CD4-positive, alpha-beta T cell treated with Interferon alpha-2 for 1 hour (primary cell): ENCODE data around the gene DIDO1.
"Not testable (repeated sequence)": the region's sequence is repeated elsewhere in the genome, so short reads cannot be mapped to it uniquely, and the experiment has no call there.

Source experiments
- DNase-seq, 2 donors: peaks; one replicate each; pipeline ENCODE4 v3.0.0-alpha.2; 2020 to 2022

The DIDO1 gene

DNA sequence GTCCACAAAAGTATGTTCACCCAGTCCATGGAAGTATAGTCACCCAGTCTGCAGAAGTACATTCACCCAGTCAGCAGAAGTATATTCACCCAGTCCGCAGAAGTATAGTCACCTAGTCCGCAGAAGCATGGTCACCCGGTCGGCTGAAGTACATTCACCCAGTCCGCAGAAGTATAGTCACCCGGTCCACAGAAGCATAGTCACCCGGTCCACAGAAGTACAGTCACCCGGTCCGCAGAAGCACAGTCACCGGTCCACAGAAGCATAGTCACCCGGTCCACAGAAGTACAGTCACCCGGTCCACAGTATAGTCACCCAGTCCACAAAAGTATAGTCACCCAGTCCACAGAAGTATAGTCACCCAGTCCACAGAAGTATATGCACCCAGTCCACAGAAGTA lies 73.5 kb downstream of the DIDO1 start:
- no peak for DNase-seq

DNA sequence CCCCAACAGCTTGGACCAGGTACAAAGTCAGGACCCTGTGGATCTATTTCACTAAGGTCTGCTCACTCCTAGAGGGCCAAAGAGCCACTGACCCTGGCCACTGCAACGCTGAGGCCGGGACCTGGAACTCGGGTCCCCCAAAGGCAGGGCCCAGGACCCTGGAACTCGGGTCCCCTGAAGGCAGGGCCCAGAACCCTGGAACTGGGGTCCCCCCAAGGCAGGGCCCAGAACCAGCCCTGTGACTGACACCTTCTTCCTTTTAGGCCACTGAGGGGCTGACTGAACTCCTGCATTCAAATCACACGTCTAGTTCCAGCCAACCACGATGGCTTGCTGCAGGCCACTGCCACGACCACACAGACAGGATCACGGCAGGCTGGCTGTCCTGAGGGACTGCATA lies 74.1 kb downstream of the DIDO1 start:
- DNase-seq, result no peak

DNA sequence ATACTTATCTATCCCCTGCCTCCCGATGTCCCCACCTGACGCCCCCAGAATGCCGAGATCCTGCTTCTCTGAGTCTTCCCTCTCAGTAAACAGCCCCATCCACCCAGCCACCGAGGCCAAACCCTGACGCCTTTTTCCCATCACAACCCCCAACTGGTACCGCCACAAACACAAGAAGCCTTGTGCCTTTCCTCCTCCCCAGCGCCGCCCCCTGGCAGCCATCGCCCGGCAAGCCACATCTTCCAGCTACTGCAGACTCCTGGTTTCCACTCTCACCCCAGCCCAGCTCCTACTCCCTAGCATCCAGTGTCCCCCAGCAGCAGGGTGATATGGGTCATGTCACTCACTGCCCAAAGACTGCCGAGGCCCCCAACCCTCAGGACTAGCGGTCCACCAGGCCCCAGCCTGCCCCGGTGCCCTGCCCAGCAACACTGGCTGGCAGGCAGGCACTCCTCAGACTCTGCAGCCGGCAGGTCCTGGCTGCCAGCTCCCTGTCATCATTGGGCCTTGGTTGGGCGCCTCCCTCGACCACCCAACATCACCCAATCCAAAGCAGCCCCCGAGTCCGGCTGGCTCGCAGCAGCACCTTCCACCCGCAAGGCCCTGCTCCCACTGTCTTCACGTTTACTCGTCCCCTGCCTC lies 75.9 kb downstream of the DIDO1 start:
- DNase-seq, result no peak

DNA sequence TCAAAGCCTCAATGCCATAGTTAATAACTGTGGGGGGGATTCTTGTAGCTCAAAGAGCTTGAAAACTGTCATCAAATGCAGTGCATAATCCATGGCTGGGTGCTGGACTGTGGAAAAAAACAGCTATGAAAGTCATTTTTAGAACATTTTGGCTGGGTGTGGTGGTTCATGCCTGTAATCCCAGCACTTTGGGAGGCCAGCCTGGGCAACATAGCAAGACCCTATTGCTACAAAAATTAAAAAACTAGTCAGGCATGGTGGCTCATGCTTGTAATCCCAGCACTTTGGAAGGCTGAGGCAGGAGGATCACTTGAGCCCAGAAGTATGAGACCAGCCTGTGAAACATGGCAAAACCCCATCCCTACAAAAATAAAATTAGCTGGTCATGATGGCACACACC lies 76.9 kb downstream of the DIDO1 start:
- no peak for DNase-seq

DNA sequence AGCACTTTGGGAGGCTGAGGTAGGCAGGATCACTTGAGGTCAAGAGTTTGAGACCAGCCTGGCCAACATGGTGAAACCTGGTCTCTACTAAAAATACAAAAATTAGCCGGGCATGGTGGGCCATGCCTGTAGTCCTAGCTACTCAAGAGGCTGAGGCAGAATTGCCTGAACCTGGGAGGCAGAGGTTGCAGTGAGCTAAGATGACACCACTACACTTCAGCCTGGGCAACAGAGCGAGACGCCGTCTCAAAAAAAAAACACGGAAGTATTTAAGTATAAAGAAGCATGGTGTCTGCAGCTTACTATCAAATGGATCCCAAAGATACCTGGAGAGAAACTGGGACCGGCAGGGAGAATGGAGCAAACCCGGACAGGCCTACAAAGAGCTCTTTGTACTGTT lies 77.4 kb downstream of the DIDO1 start:
- DNase-seq, result not testable (repeated sequence)

DNA sequence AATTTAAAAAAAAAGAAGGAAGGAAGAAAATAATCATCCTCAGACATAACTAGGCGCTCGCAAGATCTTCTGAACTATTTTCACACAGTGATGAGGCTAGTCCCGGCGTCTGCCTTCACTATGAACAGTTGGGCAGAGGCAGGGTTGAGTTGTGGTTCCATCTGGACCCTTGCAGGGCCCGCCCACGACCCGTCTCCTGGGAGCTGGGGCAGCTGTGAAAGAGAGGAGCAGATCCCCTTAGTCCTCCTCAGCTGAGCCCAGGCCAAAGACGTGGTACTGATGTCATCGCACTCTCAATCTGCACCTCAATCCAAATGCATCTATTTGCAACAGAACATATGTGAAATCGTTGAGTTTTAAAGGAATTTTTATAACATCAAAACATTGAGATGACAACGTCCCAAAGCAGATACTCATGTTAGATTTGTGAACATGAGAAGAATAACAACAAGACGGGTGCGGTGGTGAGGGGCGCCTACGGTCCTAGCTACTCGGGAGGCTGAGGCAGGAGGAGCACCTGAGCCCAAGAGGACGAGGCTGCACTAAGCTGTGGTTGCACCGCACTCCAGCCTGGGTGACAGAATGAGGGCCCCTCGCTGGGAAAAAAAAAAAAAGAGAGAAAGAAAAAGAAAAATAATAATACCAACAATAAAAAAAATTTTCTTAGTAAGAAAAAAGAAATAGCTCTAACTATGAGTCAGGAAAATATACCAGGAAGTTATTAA lies 80.0 kb downstream of the DIDO1 start:
- no peak for DNase-seq

DNA sequence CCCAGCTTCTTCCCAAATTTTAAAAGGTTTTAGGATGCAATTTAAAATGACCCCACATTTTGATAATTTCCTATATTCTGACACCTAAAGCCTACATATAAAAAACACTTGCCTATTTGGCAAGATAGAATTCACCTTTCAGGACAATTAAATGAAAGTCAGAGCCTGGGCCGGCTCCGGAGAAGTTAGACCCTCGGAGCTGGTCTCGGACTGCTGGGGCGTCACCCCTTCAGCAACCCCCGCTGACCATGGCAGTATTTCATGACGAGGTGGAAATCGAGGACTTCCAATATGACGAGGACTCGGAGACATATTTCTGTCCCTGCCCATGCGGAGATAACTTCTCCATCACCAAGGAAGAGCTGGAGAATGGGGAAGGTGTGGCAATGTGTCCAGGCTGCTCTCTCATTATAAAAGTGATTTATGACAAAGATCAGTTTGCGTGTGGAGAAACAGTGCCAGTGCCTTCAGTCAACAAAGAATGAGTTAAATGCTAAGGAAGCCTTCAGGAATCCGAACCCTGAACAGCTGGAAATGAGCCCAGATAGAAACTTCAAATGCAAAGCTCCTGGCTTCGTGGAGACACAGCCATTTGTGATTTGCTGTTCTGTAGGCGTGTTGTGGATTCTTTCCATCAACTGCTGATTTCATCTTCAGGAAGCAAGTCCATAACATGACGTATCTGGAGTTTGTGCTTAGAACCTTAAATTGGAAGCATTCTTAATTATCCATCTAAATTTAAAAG lies 80.7 kb downstream of the DIDO1 start:
- DNase-seq, result no peak

DNA sequence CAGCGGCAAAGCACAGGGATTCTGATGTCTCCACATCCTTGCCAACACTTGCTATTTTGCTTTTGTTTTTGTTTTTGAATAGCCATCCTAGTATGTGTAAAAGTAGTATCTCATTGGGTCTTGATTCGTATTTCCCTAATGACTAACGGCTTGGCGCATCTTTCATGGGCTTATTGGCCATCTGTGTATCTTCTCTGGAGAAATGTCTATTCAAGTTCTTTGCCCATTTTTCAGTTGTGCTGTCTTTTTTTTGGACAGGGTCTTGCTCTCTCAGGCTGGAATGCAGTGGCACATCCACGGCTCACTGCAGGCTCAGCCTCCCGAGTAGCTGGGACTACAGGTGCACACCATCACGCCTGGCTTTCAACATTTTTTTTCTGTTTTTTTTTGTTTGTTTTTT lies 82.1 kb downstream of the DIDO1 start:
- no peak for DNase-seq

DNA sequence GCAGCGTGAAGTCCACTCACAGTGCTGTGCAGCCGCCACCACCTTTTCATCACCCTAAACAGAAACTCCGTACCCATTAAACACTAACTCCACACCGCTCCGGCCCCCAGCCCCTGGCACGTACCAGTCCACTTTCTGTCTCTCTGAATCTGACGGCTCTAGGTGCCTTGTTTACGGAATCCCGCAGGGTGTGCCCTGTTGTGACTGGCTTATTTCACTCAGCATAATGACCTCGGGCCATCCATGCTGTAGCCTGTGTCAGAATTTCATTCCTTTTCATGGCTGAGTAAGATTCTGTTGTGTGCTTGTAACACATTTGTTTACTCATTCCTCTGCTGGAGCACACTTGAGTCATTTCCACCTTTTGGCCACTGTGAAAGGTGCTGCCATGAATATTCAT lies 82.6 kb downstream of the DIDO1 start:
- no peak for DNase-seq

DNA sequence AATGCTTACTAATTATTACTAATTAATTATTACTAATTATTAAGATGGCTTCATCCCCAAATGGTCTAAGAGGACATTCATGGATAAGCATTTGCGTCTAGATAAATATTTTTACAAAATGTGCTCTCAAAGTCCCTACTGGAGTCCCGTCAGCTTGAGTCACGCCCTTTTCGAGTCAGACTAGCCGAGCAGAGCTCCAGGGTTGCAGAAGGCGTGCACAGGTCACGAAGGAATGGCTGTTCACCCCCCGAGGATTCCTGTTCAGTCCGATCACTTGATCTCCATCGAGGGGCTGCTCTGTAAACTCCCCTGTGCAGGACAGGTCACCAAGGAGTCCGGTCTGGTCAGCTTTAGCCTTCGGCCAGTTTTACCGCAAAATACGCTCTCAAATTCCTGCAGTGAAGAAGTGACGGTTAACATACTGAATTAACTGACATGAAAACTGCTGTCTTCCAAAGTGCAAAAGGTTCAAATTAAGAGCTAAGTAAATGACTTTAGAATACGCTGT lies 84.5 kb downstream of the DIDO1 start:
- DNase-seq, result no peak

DNA sequence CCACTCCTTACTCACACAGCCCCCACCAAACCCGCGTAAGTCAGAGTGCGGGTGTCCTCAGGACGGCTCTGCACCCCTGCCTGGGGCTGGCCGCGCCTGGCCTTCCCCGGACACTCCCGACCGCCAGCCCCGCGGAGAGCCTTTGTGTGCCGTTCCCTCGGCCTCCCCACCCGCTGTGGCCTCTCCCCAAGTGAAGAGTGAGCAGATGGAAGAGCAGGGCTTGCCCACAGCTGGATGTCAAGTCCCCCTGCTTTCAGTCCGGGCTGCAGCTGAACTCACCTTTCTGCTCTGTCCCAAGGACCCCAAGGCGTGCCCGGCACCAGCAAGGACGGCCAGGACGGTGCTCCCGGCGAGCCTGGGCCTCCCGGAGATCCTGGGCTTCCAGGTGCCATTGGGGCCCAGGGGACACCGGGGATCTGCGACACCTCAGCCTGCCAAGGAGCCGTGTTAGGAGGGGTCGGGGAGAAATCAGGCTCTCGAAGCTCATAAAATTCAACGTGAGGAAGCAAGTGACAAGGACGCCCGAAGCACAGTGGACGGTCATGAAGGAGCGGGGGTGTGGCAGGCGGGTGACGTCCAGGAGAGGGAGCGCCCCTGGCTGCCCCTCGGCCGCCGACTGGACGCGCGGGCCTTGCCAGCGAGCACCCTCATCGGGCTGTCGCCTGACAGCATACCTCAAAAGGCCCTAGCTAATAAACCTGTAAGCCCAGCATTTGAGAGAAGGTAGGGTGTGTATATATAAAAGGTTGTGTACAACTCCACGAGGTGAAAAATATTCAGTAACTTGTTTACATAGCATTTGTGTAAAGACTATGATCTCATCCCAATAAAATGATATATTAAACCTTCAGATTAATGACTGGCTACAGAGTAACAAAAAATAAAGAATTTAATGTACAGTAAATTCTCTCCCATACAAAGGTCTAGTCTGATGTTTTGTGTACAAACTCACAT lies 85.8 kb downstream of the DIDO1 start:
- DNase-seq, result no peak

DNA sequence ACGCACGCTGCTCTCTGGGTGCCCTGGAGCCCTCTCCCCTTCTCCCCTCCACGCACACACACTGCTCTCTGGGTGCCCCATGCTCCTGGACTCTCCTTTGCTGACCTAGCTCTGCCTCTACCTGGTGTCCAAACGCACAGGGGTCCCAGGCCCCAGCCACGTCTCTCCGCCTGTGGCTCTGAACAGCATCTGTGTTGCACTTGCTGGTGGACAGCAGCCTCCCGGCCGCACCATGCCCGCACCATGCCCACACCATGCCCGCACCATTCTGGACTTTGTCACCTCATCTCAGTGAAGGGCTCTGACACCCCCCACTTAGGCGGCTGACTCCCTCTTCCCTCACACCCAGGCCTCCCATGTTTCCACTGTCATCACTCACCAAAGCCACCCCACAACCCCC lies 86.5 kb downstream of the DIDO1 start:
- DNase-seq, result no peak

DNA sequence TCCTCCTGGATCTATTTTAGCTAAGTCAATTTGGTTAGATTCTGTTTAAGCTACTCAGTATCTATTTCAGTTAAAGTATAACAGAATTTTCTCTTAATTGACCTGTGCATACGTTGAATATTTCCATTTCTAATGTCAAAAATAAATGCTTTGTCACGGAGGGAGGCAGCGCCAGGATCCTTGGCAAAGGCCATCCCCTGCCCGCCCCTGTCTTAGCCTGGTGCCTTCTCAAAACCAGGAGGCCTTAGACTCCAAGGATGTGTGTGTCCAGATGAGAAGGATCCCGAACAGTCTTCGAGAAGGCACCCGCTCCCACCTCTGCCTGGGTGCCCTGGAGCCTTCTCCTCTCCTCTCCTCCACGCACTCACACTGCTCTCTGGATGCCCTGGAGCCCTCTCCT lies 87.0 kb downstream of the DIDO1 start:
- no peak for DNase-seq

DNA sequence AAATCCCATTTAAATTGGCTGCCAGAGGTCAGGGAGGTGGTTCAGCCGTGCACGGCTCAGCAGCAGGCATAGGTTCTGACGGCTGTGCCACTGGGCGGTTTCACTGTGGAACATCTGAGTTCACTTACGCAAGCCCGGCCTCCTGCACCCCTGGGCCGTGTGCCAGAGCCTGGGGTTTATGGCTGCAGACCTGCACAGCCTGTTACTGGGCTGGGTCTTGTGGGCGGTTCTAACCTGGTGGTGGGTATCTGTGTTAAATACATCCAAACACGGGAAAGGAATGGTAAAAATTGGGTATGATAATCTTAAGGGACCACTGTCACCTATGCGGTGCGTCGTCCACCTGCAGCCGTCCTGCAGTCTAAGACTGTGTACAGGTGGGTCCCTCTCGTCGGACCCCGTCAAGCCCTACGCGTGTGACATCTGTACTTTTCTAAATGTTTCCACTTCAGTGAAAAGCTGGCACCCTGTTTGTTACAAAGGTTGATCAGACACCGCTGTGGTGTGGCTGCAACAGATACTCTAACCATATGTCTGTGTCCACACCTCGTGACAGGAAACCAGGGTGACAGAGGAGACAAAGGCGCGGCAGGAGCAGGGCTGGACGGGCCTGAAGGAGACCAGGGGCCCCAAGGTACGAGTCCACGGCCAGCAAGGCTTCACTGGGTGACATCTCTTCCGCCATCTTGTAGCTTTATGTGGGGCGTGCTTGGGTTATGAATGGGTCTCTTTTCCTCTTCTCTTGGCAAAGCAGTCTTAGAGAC lies 88.0 kb downstream of the DIDO1 start:
- DNase-seq, result peak in 1 of 2 donors; percentile 22

DNA sequence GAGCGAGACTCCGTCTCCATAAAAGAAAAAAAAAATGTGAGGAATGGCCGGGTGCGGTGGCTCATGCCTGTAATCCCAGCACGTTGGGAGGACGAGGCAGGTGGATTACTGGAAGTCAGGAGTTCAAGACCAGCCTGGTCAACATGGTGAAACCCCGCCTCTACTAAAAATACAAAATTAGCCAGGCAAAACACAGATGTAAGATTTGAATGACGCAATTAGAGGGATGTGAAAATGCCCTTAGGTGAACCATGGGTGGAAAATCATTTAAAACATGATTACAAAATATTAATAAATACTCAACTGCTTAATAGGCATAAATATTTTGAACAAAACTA lies 88.5 kb downstream of the DIDO1 start:
- DNase-seq, result no peak

DNA sequence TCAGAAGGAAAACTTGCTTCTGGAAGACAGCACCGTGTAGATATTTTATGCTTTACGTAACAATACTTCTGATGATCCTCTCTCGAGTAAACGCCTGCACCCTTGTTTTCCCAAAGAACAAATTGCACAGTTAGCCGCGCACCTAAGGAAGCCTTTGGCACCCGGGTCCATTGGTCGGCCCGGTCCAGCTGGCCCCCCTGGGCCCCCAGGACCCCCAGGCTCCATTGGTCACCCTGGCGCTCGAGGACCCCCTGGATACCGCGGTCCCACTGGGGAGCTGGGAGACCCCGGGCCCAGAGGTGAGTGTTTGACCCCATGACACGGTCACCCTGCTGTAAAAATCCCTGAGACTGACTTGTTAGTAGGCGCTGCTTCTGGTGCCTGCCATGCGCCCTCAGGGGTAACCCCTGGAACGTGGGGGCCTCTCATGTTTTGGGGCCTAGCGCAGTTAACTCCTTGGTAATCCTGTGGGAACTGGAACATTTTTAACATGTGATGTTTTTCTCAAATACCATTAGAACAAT lies 89.3 kb downstream of the DIDO1 start:
- DNase-seq, result no peak

DNA sequence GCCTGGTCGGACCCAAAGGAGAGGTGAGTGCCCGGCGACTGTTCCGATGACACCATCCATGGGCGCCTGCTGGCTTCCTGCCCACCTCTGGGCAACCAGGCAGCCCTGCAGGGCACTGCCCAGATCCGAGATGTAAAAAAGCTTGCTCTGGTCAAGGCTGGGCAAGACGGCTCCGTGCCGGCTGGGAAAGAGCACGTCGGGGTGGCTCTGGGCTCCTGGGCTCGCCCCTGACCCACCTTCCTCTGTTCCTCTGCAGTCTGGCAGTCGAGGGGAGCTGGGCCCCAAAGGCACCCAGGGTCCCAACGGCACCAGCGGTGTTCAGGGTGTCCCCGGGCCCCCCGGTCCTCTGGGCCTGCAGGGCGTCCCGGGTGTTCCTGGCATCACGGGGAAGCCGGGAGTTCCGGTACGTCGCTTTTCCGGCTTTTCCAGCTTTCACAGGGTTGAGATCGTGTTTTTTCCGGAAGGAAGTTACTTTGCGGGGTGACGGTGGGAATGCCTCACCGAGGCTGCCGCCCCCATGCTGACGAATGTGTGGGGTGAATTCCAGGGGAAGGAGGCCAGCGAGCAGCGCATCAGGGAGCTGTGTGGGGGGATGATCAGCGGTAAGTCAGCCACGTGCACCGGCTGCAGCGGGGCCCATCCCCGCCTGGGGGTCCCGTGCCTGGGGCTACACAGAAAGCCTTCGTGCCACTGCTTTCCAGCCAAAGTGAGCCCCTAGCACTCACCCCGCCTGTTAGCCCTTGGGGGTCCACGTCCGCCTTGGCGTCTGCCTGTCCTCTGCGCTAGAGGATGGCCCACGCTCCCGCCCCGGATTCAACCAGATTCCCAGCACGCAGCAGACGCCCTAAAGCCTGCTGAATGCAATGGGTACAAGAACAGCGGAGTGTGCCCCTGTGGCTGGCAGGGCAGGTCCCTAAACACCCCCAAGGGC lies 90.1 kb downstream of the DIDO1 start:
- DNase-seq, result no peak

DNA sequence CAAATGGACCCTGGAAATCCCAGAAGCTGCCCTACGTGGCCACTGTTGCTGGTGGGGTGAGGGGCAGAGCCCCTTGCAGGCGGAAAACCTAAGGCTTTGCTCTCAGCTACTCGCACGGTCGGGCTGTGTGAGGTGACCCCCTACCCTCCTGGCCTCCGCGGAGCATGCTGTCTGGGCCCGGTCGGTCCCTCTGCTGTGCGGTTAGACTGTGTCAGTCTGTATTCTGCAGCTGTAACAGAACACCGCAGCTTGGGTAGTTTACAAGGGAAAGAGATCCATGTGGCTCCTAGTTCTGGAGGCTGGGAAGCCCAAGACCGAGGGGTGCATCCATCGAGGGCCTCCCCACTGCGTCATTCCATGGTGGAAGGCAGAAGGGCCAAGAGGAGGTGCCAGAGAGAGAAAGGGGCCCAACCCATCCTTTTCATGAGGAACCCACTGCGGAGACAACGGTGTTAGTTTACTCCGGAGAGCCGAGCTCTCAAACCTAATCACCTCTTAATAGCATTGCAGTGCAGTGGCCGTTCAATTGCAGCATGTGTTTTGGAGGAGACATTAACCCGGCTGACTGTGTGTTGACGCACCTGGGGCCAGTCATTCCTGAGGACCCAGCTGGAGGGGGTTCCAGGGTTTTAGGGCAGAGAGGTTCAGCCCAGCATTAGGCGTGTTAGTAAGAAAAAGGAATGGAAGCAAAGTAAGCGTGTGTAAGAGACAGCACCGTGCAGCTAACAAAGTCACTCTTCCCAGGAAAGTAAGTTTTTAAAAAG lies 91.2 kb downstream of the DIDO1 start:
- no peak for DNase-seq

DNA sequence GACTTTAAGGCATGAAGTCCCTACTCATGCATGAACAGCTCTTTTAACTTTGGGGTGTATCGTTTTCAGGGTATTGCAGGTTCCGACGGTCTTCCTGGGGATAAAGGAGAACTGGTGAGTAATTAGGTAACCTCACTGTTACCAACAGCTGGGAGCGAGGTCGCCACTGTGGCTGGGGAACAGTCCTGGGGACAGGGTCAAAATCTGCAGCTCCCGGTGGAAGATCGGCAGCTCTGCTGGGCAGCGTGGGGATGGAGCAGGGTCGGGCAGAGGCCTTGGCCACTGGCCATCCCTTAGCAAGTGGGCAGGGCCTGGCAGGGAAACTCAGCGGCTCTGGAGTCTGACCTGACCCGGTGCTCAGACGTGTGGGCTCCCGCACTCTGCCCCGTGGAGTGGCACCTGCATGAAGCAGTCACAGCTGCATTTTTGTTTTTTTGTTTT lies 93.3 kb downstream of the DIDO1 start:
- no peak for DNase-seq
